ENCODE data around the gene KRT4. TPM values are rescaled to one million over a fixed set of nuclear protein-coding genes. Genes with fewer than 3 reads are reported as not detected.

The KRT4 gene
- total RNA-seq, 3 donors from 2014 or later (not counting 1 experiment from before 2014, with no cell fraction given): not detected

- ATAC-seq (no peak), DNase-seq (no peak)
- 92% methylated on average over 5 of the region's 6 CpGs for WGBS (ENCODE audit: insufficient coverage)
- Histone ChIP-seq H3K4me3 (ENCODE audit: low read length) (no peak overlapping the region), H3K4me1 (ENCODE audit: control insufficient read depth, insufficient read depth, low read length) (peaks cover 35% of the 10 kb centered on the region), H3K27me3 (ENCODE audit: control insufficient read depth, insufficient read depth, low read length) (no peaks in the 10 kb centered on the region), H3K27ac (ENCODE audit: low read length) (no peak overlapping the region), H3K9me3 (ENCODE audit: control insufficient read depth, insufficient read depth, low read length) (no peaks in the 10 kb centered on the region), H3K36me3 (ENCODE audit: control insufficient read depth, insufficient read depth, low read length) (no peaks in the 10 kb centered on the region)
- intact Hi-C loops (cut with micrococcal nuclease): no loop called here
- TF ChIP-seq, protein P1, sequence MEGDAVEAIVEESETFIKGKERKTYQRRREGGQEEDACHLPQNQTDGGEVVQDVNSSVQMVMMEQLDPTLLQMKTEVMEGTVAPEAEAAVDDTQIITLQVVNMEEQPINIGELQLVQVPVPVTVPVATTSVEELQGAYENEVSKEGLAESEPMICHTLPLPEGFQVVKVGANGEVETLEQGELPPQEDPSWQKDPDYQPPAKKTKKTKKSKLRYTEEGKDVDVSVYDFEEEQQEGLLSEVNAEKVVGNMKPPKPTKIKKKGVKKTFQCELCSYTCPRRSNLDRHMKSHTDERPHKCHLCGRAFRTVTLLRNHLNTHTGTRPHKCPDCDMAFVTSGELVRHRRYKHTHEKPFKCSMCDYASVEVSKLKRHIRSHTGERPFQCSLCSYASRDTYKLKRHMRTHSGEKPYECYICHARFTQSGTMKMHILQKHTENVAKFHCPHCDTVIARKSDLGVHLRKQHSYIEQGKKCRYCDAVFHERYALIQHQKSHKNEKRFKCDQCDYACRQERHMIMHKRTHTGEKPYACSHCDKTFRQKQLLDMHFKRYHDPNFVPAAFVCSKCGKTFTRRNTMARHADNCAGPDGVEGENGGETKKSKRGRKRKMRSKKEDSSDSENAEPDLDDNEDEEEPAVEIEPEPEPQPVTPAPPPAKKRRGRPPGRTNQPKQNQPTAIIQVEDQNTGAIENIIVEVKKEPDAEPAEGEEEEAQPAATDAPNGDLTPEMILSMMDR (IDR thresholded peaks at IDR 0.05): no peak
- peaks cover 0 to 12% of the 10 kb centered on the region in 2 donors for H3K27me3 Mint-ChIP-seq (ENCODE audit: low read depth in 2 of 2)
- no peak overlapping the region for H3K4me3 Mint-ChIP-seq
- no peaks in the 10 kb centered on the region for H3K36me3 Mint-ChIP-seq
- peaks cover 35 to 58% of the 10 kb centered on the region in 2 donors for H3K4me1 Mint-ChIP-seq
- peak overlapping the region; percentile 87 to 95 for H3K27ac Mint-ChIP-seq
- no peaks in the 10 kb centered on the region for H3K9me3 Mint-ChIP-seq
Measured at GRCh38 chr12:52837781-52838608, 24.1 kb upstream of the KRT4 start.

GRCh38 chr12:52837413-52837741 lies 23.5 kb upstream of the KRT4 start:
- peak overlapping the region; percentile 71 for H3K4me3 Mint-ChIP-seq

GRCh38 chr12:52836491-52837412 lies 22.8 kb upstream of the KRT4 start:
- no peak overlapping the region for H3K4me3 ChIP-seq (ENCODE audit: low read length)
- no peaks in the 10 kb centered on the region for H3K9me3 ChIP-seq (ENCODE audit: control insufficient read depth, insufficient read depth, low read length)
- Mint-ChIP-seq H3K27ac (peak overlapping the region; percentile 87 to 95), H3K27me3 (ENCODE audit: low read depth in 2 of 2) (peaks cover 0 to 10% of the 10 kb centered on the region in 2 donors), H3K4me1 (peaks cover 29 to 51% of the 10 kb centered on the region in 2 donors), H3K4me3 (peak overlapping the region; percentile 71), H3K9me3 (no peaks in the 10 kb centered on the region), H3K36me3 (no peaks in the 10 kb centered on the region)
- DNase-seq: no peak
- ATAC-seq: no peak
- peak overlapping the region; percentile 34 for H3K27ac ChIP-seq (ENCODE audit: low read length)
- WGBS (ENCODE audit: insufficient coverage): 85% methylated on average over 9 of the region's 9 CpGs
- TF ChIP-seq, protein P1 (IDR thresholded peaks at IDR 0.05): no peak
- peaks cover 30% of the 10 kb centered on the region for H3K4me1 ChIP-seq (ENCODE audit: control insufficient read depth, insufficient read depth, low read length)
- H3K36me3 ChIP-seq (ENCODE audit: control insufficient read depth, insufficient read depth, low read length): no peaks in the 10 kb centered on the region
- no peaks in the 10 kb centered on the region for H3K27me3 ChIP-seq (ENCODE audit: control insufficient read depth, insufficient read depth, low read length)
- intact Hi-C loops (cut with micrococcal nuclease): loop anchor here (1.0 kb wide), 1 partner anchor 191 kb away; no protein-coding TSS in a partner anchor

More at GRCh38 chr12:52837413-52837741, 23.5 kb upstream of the KRT4 start:
- Mint-ChIP-seq H3K27me3 (ENCODE audit: low read depth in 2 of 2) (peaks cover 0 to 10% of the 10 kb centered on the region in 2 donors), H3K36me3 (no peaks in the 10 kb centered on the region), H3K27ac (peak overlapping the region; percentile 87 to 95), H3K9me3 (no peaks in the 10 kb centered on the region), H3K4me1 (peaks cover 32 to 54% of the 10 kb centered on the region in 2 donors)
- no peaks in the 10 kb centered on the region for H3K27me3 ChIP-seq (ENCODE audit: control insufficient read depth, insufficient read depth, low read length)
- no peak overlapping the region for H3K4me3 ChIP-seq (ENCODE audit: low read length)
- intact Hi-C loops (cut with micrococcal nuclease): no loop called here
- H3K4me1 ChIP-seq (ENCODE audit: control insufficient read depth, insufficient read depth, low read length): peaks cover 34% of the 10 kb centered on the region
- TF ChIP-seq, protein P1 (IDR thresholded peaks at IDR 0.05): no peak
- no peaks in the 10 kb centered on the region for H3K9me3 ChIP-seq (ENCODE audit: control insufficient read depth, insufficient read depth, low read length)
- ATAC-seq: peak in 1 of 3 donors; percentile 42
- H3K36me3 ChIP-seq (ENCODE audit: control insufficient read depth, insufficient read depth, low read length): no peaks in the 10 kb centered on the region
- no peak overlapping the region for H3K27ac ChIP-seq (ENCODE audit: low read length)
- no peak for DNase-seq
- WGBS (ENCODE audit: insufficient coverage): 81% methylated on average over 7 of the region's 9 CpGs

Measured in natural killer cell (primary cell).